GM21576 (cell line): Measurements from ENCODE around the gene VDAC1.
A peak's percentile ranks its signal among the peaks of the same experiment; 100 is the strongest.
"Not testable (repeated sequence)": the region's sequence is repeated elsewhere in the genome, so short reads cannot be mapped to it uniquely, and the experiment has no call there.

Source experiments
- ATAC-seq: cut with Tn5 transposase; IDR thresholded peaks from one replicate; pipeline ENCODE4 v1.9.1; 2021; ENCODE audit warnings: mild to moderate bottlenecking, moderate library complexity; ENCODE audit not compliant: unreplicated experiment

The VDAC1 gene

GRCh38 chr5:133944263-133945185 lies 60.3 kb downstream of the VDAC1 start:
- no peak for ATAC-seq

GRCh38 chr5:133943475-133943817 lies 61.3 kb downstream of the VDAC1 start:
- ATAC-seq, result no peak

GRCh38 chr5:133942614-133943474 lies 61.9 kb downstream of the VDAC1 start:
- ATAC-seq, result no peak

- ATAC-seq, result no peak
These were observed 63.1 kb downstream of the VDAC1 start for GRCh38 chr5:133941456-133942196.

- no peak for ATAC-seq
These were observed 65.1 kb downstream of the VDAC1 start for GRCh38 chr5:133939668-133940067.

- ATAC-seq, result peak; percentile 59
These were observed 65.8 kb downstream of the VDAC1 start for GRCh38 chr5:133938929-133939328.

- no peak for ATAC-seq
These were observed 66.5 kb downstream of the VDAC1 start for GRCh38 chr5:133938039-133938821.

GRCh38 chr5:133937628-133938027 lies 67.1 kb downstream of the VDAC1 start:
- not testable (repeated sequence) for ATAC-seq

- no peak for ATAC-seq
These were observed 68.1 kb downstream of the VDAC1 start for GRCh38 chr5:133936651-133937015.

- ATAC-seq, result not testable (repeated sequence)
These were observed 68.7 kb downstream of the VDAC1 start for GRCh38 chr5:133935991-133936650.

- ATAC-seq, result no peak
These were observed 69.2 kb downstream of the VDAC1 start for GRCh38 chr5:133935667-133935940.

GRCh38 chr5:133934822-133935666 lies 69.7 kb downstream of the VDAC1 start:
- ATAC-seq, result peak; percentile 41

- no peak for ATAC-seq
These were observed 70.5 kb downstream of the VDAC1 start for GRCh38 chr5:133934311-133934710.

- no peak for ATAC-seq
These were observed 71.0 kb downstream of the VDAC1 start for GRCh38 chr5:133933670-133934295.

GRCh38 chr5:133933169-133933509 lies 71.6 kb downstream of the VDAC1 start:
- ATAC-seq, result no peak

GRCh38 chr5:133932441-133933168 lies 72.2 kb downstream of the VDAC1 start:
- no peak for ATAC-seq

- ATAC-seq, result no peak
These were observed 73.2 kb downstream of the VDAC1 start for GRCh38 chr5:133931546-133931945.

GRCh38 chr5:133930813-133931090 lies 74.0 kb downstream of the VDAC1 start:
- ATAC-seq, result no peak
